HepG2 (cell line): Measurements from ENCODE around the gene SYCP2. TPM values are rescaled to one million over a fixed set of nuclear protein-coding genes. Genes with fewer than 3 reads are reported as not detected.

Experiments used
- ATAC-seq: fragments of 200-7000 bp; cut with Tn5 transposase; 3 replicates; pipeline ENCODE4 v1.9.1; 2020; ENCODE audit warnings: mild to moderate bottlenecking, moderate library complexity
- BruUV-seq: library from RNA; stranded (reverse); fragments of 400-500 nt; replicated peaks from 2 replicates; lab custom pipeline; 2021; lab: Mats Ljungman, UMichigan
- CTCF ChIA-PET: fragments of 300-600 bp; formaldehyde crosslinking; extraction: SDS; loops from one replicate; lab custom pipeline; 2021; ENCODE audit warnings: low total read pairs, inconsistent platforms, low intra/inter-chr PET ratio; lab: Yijun Ruan, JAX
- POLR2A ChIA-PET: fragments of 350-600 bp; sonication (Branson Sonifier 250); formaldehyde crosslinking; loops from one replicate; lab custom pipeline; 2020; ENCODE audit warnings: antibody characterized with exemption, inconsistent platforms; lab: Yijun Ruan, JAX
- DNase-seq: peaks from one replicate; pipeline ENCODE4 v3.0.0-alpha.2; 2015; ENCODE audit warnings: low spot score
- FAIRE-seq: peaks from 3 replicates; lab custom pipeline; 2011; peaks lifted over from hg19 to GRCh38; lab: Jason Lieb, UNC
- H2AFZ ChIP-seq: one replicate; pipeline ENCODE4 v1.6.1; 2011; ENCODE audit warnings: low read length, inconsistent platforms
- H3K27ac ChIP-seq: fragments of 300-600 bp; 3 replicates; pipeline ENCODE4 v1.8.0; 2011; ENCODE audit warnings: mixed run types, mild to moderate bottlenecking, mixed read lengths, low read length, inconsistent platforms; ENCODE audit not compliant: insufficient read depth; ENCODE audit errors: extremely low read length
- H3K27me3 ChIP-seq, 2 experiments: fragments of 200-600 bp in 1 of 2; 2 replicates in 1 of 2; 3 replicates in 1 of 2; pipeline versions ENCODE4 v1.6.0 to v1.8.0; 2011; ENCODE audit warnings: low read length in 2 of 2, mild to moderate bottlenecking in 2 of 2, moderate library complexity in 2 of 2, inconsistent platforms in 1 of 2; ENCODE audit not compliant: insufficient read depth in 2 of 2, control insufficient read depth in 1 of 2
- H3K36me3 ChIP-seq, 2 experiments: fragments of 200-600 bp in 1 of 2; replicated peaks in 1 of 2; 2 replicates in 1 of 2; 3 replicates in 1 of 2; pipeline versions ENCODE4 v1.5.1 to v1.8.0; 2011; ENCODE audit warnings: low read length in 2 of 2, inconsistent platforms in 1 of 2; ENCODE audit not compliant: insufficient read depth in 2 of 2, control insufficient read depth in 1 of 2
- H3K4me1 ChIP-seq: 2 replicates; pipeline ENCODE4 v1.5.1; 2012; ENCODE audit warnings: low read length, inconsistent platforms; ENCODE audit not compliant: insufficient read depth
- H3K4me2 ChIP-seq: 2 replicates; pipeline ENCODE4 v1.6.0; 2011; ENCODE audit warnings: low read depth, low read length, inconsistent platforms
- H3K4me3 ChIP-seq, 3 experiments: fragments of 200-600 bp in 1 of 3; sonication (generic), shearing (Covaris generic) in 1 of 3; replicated peaks in 1 of 3; 2 replicates each; pipeline ENCODE4 v1.5.1; 2011 to 2016; ENCODE audit warnings: low read length in 3 of 3, inconsistent platforms in 2 of 3, low read depth in 2 of 3, mild to moderate bottlenecking in 2 of 3, control low read depth in 1 of 3, mixed read lengths in 1 of 3; ENCODE audit not compliant: insufficient read depth in 1 of 3
- H3K79me2 ChIP-seq: one replicate; pipeline ENCODE4 v1.6.1; 2011; ENCODE audit warnings: low read length, inconsistent platforms; ENCODE audit not compliant: insufficient read depth
- H3K9ac ChIP-seq: 2 replicates; pipeline ENCODE4 v1.6.0; 2011; ENCODE audit warnings: mild to moderate bottlenecking, low read depth, low read length, inconsistent platforms; ENCODE audit not compliant: insufficient read depth
- H3K9me3 ChIP-seq: 2 replicates; pipeline ENCODE4 v1.5.1; 2012; ENCODE audit warnings: mild to moderate bottlenecking, low read length
- H4K20me1 ChIP-seq: 2 replicates; pipeline ENCODE4 v1.6.0; 2011; ENCODE audit warnings: inconsistent platforms, mild to moderate bottlenecking, low read length, moderate library complexity; ENCODE audit not compliant: insufficient read depth
- AHDC1 ChIP-seq: sonication (generic); formaldehyde crosslinking; IDR thresholded peaks from 2 replicates; pipeline ENCODE4 v1.5.1; 2020; ENCODE audit warnings: mild to moderate bottlenecking, missing genetic modification reagents, borderline replicate concordance
- DRAP1 ChIP-seq: IDR thresholded peaks from 2 replicates; pipeline ENCODE4 v1.6.1; 2016; ENCODE audit warnings: missing genetic modification reagents, missing compliant biosample characterization
- IKZF4 ChIP-seq: sonication (generic); formaldehyde crosslinking; IDR thresholded peaks from 2 replicates; pipeline ENCODE4 v1.5.1; 2020; ENCODE audit warnings: borderline replicate concordance, mild to moderate bottlenecking, low read depth, missing genetic modification reagents; ENCODE audit errors: not compliant biosample characterization
- KAT7 ChIP-seq: IDR thresholded peaks from 2 replicates; pipeline ENCODE4 v1.6.1; 2018; ENCODE audit warnings: borderline replicate concordance, missing compliant biosample characterization
- MTF1 ChIP-seq: sonication (generic); formaldehyde crosslinking; IDR thresholded peaks from 2 replicates; pipeline ENCODE4 v1.5.0; 2020; ENCODE audit warnings: missing genetic modification reagents
- NR2F6 ChIP-seq, 2 experiments: IDR thresholded peaks; 2 replicates each; pipeline ENCODE4 v1.6.1; 2016; ENCODE audit warnings: antibody characterized with exemption in 1 of 2, mild to moderate bottlenecking in 1 of 2
- RAD21 ChIP-seq: fragments of 450-650 bp; formaldehyde crosslinking; IDR thresholded peaks from 2 replicates; pipeline ENCODE4 v1.5.0; 2020; ENCODE audit warnings: mild to moderate bottlenecking
- RBAK ChIP-seq: sonication (generic); formaldehyde crosslinking; IDR thresholded peaks from 2 replicates; pipeline ENCODE4 v1.5.1; 2020; ENCODE audit warnings: mild to moderate bottlenecking, missing genetic modification reagents
- TFAP4 ChIP-seq: sonication (generic); IDR thresholded peaks from 2 replicates; pipeline ENCODE4 v1.6.1; 2016; ENCODE audit warnings: low read depth, borderline replicate concordance
- ZNF264 ChIP-seq: sonication (generic); formaldehyde crosslinking; IDR thresholded peaks from 2 replicates; pipeline ENCODE4 v1.4.0; 2020; ENCODE audit warnings: missing genetic modification reagents
- ZNF580 ChIP-seq: IDR thresholded peaks from 2 replicates; pipeline ENCODE4 v1.6.1; 2016; ENCODE audit warnings: low read depth, borderline replicate concordance
- ZNF761 ChIP-seq: sonication (generic); formaldehyde crosslinking; conservative IDR thresholded peaks from 2 replicates; pipeline ENCODE4 v1.4.0; 2020; ENCODE audit warnings: mild to moderate bottlenecking, missing genetic modification reagents
- WGBS: methylation state at CpG from one replicate; pipeline ENCODE4 v1.1.6; 2017; ENCODE audit warnings: low lambda C conversion rate; 5-methylcytosine and 5-hydroxymethylcytosine counted together
- in situ Hi-C: cut with HindIII; loops from 2 replicates; pipeline ENCODE4 v1.10.0; 2017; ENCODE audit warnings: low pct_unique_long_range_greater_than_20kb; ENCODE audit not compliant: extremely low pct_ligation_motif_present
- intact Hi-C: fragments of 100-400 bp; cut with micrococcal nuclease; formaldehyde crosslinking; loops from one replicate; pipeline ENCODE4 v1.10.0; 2022; ENCODE audit not compliant: unreplicated experiment
- polyA plus RNA-seq, 8 experiments: library from polyadenylated mRNA; depleted of rRNA in 3 of 8; stranded (reverse) in 7 of 8; unstranded in 1 of 8; fragments of >200 nt; fragmentation: Illumina TruSeq in 4 of 8; extraction: Trizol in 4 of 8; gene quantifications; 2 replicates each; pipeline versions ENCODE4 v1.2.1 to v1.2.3, GENCODE V29; 2011 to 2016; ENCODE audit warnings: low read depth in 4 of 8, missing spikeins in 1 of 8, mixed read lengths in 1 of 8; ENCODE audit not compliant: insufficient read depth in 1 of 8
- total RNA-seq, 5 experiments: library from RNA; depleted of rRNA; stranded (reverse); fragments of >200 nt; fragmentation: Illumina TruSeq; extraction: Trizol; gene quantifications; 2 replicates each; pipeline ENCODE4 v1.2.3, GENCODE V29; 2016; ENCODE audit warnings: low read depth in 1 of 5
- TF ChIP-seq, protein P1 (sequence below): sonication (generic); formaldehyde crosslinking; IDR thresholded peaks from 2 replicates; pipeline ENCODE4 v1.4.0; 2020; ENCODE audit warnings: missing genetic modification reagents, low read depth, mild to moderate bottlenecking, borderline replicate concordance
- TF ChIP-seq, protein P2 (sequence below): sonication (generic); formaldehyde crosslinking; IDR thresholded peaks from 2 replicates; pipeline ENCODE4 v1.5.0; 2020; ENCODE audit warnings: mild to moderate bottlenecking, missing genetic modification reagents

The SYCP2 gene
- total and polyA plus RNA-seq, 2 of the 13 experiments (the other 11 are each of a cell fraction or from before 2014, with no cell fraction given): 0.07 to 0.24 TPM

- BruUV-seq: no TSS peak
- H3K4me3 ChIP-seq: no peak overlapping the region
- no peaks in the 10 kb centered on the region for H3K36me3 ChIP-seq
- intact Hi-C loops (no loop called here), in situ Hi-C loops (no loop called here)
- ChIA-PET CTCF (no interaction called here), POLR2A (no interaction called here)
- no peaks in the 10 kb centered on the region for H3K4me1 ChIP-seq
- FAIRE-seq (no peak), DNase-seq (no peak), ATAC-seq (no peak)
- H4K20me1 ChIP-seq: no peaks in the 10 kb centered on the region
- no peak overlapping the region for H3K9ac ChIP-seq
- no peak overlapping the region for H3K4me2 ChIP-seq
- WGBS: 77% methylated on average over 2 of the region's 2 CpGs
- H3K9me3 ChIP-seq: no peaks in the 10 kb centered on the region
- H3K79me2 ChIP-seq: no peaks in the 10 kb centered on the region
- no peak overlapping the region for H3K27ac ChIP-seq
- H2AFZ ChIP-seq: no peak overlapping the region
- no peaks in the 10 kb centered on the region; a peak in 1 of 5 replicates for H3K27me3 ChIP-seq
- TF ChIP-seq, protein P1, sequence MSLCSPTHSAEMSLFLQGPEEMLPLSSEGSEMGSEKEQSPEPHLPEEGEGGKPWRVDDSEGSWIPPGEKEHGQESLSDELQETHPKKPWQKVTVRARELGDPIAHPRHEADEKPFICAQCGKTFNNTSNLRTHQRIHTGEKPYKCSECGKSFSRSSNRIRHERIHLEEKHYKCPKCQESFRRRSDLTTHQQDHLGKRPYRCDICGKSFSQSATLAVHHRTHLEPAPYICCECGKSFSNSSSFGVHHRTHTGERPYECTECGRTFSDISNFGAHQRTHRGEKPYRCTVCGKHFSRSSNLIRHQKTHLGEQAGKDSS (CRISPR knock-in tag): no peak
- TF ChIP-seq RBAK (CRISPR knock-in tag): no peak
- no peak for TF ChIP-seq AHDC1 (CRISPR knock-in tag)
- no peak for TF ChIP-seq TFAP4
- no peak for TF ChIP-seq MTF1
- no peak for TF ChIP-seq ZNF761
- TF ChIP-seq IKZF4: no peak
- TF ChIP-seq DRAP1 (CRISPR knock-in tag): no peak
- no peak for TF ChIP-seq RAD21 (CRISPR knock-in tag)
- TF ChIP-seq, protein P2, sequence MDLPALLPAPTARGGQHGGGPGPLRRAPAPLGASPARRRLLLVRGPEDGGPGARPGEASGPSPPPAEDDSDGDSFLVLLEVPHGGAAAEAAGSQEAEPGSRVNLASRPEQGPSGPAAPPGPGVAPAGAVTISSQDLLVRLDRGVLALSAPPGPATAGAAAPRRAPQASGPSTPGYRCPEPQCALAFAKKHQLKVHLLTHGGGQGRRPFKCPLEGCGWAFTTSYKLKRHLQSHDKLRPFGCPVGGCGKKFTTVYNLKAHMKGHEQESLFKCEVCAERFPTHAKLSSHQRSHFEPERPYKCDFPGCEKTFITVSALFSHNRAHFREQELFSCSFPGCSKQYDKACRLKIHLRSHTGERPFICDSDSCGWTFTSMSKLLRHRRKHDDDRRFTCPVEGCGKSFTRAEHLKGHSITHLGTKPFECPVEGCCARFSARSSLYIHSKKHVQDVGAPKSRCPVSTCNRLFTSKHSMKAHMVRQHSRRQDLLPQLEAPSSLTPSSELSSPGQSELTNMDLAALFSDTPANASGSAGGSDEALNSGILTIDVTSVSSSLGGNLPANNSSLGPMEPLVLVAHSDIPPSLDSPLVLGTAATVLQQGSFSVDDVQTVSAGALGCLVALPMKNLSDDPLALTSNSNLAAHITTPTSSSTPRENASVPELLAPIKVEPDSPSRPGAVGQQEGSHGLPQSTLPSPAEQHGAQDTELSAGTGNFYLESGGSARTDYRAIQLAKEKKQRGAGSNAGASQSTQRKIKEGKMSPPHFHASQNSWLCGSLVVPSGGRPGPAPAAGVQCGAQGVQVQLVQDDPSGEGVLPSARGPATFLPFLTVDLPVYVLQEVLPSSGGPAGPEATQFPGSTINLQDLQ (CRISPR knock-in tag): no peak
- TF ChIP-seq ZNF580: no peak
- TF ChIP-seq KAT7 (CRISPR knock-in tag): no peak
- TF ChIP-seq NR2F6 (IDR thresholded peaks at IDR 0.05): no peak
- TF ChIP-seq NR2F6 (CRISPR knock-in tag; IDR thresholded peaks at IDR 0.05): no peak
- TF ChIP-seq ZNF264 (CRISPR knock-in tag): no peak
Observed at GRCh38 chr20:59961423-59961822, 28.0 kb upstream of the SYCP2 start.
